ENCODE data around the gene IFITM2. TPM values are rescaled to one million over a fixed set of nuclear protein-coding genes. Genes with fewer than 3 reads are reported as not detected.
"Not testable (repeated sequence)": the region's sequence is repeated elsewhere in the genome, so short reads cannot be mapped to it uniquely, and the experiment has no call there.

Gene IFITM2
- 1,000 to 10,000 TPM; 4,348 to 7,867 (median 6,958) TPM for polyA plus RNA-seq

DNA sequence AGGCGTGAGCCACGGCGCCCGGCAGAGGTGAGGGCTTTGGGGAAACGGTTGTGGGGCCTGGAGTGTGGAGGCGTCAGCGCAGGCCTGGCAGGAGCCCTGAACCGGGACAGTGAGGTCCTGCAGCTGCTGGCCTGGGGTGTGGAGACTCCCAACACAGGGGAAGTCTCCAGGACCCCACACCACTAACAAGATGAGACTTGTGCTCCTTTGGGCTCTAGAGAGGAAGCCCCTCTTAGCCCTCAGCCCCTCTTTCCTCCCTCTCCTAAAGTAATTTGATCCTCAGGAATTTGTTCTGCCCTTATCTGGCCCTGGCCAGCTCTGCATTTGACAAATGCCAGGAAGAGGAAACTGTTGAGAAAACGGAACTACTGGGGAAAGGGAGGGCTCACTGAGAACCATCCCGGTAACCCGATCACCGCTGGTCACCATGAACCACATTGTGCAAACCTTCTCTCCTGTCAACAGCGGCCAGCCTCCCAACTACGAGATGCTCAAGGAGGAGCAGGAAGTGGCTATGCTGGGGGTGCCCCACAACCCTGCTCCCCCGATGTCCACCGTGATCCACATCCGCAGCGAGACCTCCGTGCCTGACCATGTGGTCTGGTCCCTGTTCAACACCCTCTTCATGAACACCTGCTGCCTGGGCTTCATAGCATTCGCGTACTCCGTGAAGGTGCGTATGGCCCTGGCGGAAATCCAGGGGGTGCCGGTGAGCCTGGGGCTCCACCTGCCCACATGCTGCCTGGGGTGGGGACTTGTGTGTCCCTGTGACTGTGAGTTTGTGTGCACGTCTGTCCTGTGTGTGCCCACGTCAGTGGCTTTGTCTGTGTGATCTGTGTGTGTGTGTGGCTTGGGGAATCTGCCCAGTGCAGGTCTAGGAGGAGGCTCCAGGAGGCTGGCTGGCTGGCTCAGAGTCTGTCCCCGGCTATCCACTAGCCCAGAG, at the start of gene IFITM2:
Gene IFITM2, plus strand, starts transcription at position 51 of the 943 bp plus-strand sequence. Its CDS starts 377 bp downstream, at position 428.
- peaks cover 60 to 63% of the 10 kb centered on the region in 2 donors for H3K4me1 Mint-ChIP-seq
- H3K27ac Mint-ChIP-seq, result peak within 1 kb of the TSS; percentile 95 to 97 (median 97)
- peak; percentile 80 to 82 (median 80) for DNase-seq
- not testable (repeated sequence) for H3K36me3 Mint-ChIP-seq, H3K9me3 Mint-ChIP-seq
- peaks cover 2 to 26% (median 5%) of the 10 kb centered on the region in 3 donors for H3K27me3 Mint-ChIP-seq (ENCODE audit: low read depth in 3 of 3)
- peak within 1 kb of the TSS; percentile 90 to 99 (median 92) for H3K4me3 Mint-ChIP-seq

DNA sequence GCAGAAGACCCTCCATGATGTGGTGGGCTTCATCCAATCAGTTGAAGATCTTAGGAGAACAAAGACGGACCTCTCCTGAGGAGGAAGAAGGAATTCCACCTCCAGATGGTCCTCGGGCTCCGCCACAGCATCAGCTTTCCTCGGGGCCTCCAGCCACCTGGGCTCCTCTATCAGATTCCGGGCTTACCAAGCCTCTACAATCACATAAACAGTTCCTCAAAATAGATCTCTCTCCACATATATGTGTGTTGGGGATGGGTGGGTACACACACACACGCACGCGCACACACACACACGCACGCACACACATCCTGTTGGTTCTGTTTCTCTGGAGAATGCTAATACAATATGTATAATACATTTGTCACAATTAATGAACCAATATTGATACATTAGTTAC, 48.2 kb upstream of the IFITM2 start:
- Mint-ChIP-seq H3K27ac (no peak overlapping the region), H3K4me1 (no peaks in the 10 kb centered on the region), H3K4me3 (no peak overlapping the region), H3K36me3 (no peaks in the 10 kb centered on the region), H3K9me3 (no peaks in the 10 kb centered on the region), H3K27me3 (ENCODE audit: low read depth in 3 of 3) (peaks cover 0 to 4% (median 2%) of the 10 kb centered on the region in 3 donors)
- no peak for DNase-seq

DNA sequence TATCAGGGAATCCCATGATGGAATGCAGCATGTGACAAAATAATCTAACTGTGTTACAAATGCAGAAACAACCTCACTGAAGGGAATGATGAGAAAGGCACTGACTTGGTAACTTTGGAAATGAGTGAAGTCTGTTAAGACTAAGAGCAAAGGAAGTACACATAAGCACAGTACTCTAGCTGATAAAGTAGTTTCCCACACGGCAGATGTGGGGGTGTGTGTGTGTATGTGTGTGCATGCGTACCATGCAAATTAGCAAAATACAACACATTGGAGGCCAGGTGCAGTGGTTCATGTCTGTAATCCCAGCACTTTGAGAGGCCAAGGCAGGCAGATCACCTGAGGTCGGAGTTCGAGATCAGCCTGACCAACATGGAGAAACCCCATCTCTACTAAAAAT, 46.0 kb upstream of the IFITM2 start:
- Mint-ChIP-seq H3K27ac (peak overlapping the region in 1 of 6 donors; percentile 26), H3K36me3 (no peaks in the 10 kb centered on the region), H3K27me3 (ENCODE audit: low read depth in 3 of 3) (peaks cover 0 to 4% (median 4%) of the 10 kb centered on the region in 3 donors), H3K4me1 (peaks cover 1 to 2% of the 10 kb centered on the region in 2 donors), H3K9me3 (no peaks in the 10 kb centered on the region), H3K4me3 (no peak overlapping the region)
- no peak for DNase-seq

DNA sequence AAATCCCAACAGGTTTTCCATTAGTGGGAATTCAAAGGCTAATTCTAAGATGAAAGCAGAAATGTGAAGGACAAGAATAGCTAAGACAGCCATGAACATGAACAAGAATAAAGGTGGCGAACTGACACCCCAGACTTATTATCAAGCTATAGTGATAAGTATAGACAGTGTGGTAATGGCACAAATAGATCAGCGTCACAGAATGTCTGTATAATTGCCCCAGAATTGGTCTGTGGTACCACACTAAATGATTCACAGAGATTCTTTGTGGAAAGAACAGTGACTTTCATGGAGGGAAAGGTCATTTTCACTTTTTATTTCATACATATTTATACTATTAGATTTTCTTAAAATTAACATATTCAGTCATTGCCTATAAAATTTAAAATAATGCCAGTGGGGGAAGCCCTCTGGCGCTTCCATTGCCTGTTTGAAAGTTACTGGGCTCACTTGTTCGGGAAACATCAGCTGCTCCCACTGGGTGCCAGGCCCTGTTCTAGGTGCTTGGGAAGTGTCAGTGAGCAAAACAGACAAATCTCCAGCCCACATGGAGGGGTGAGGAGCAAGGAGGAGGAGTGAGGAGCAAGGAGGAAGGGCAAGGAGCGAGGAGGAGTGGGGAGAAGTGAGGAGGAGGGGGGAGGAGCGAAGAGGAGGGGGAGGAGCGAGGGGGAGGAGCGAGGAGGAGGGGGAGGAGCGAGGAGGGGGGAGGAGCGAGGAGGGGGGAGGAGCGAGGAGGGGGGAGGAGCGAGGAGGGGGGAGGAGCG, 40.8 kb upstream of the IFITM2 start:
- Mint-ChIP-seq H3K27me3 (ENCODE audit: low read depth in 3 of 3) (peaks cover 26 to 32% (median 28%) of the 10 kb centered on the region in 3 donors), H3K9me3 (no peaks in the 10 kb centered on the region), H3K27ac (peak overlapping the region; percentile 83 to 97 (median 94)), H3K4me3 (peak overlapping the region; percentile 71 to 80 (median 73)), H3K4me1 (peaks cover 34 to 37% of the 10 kb centered on the region in 2 donors), H3K36me3 (no peaks in the 10 kb centered on the region)
- peak; percentile 48 to 60 (median 57) for DNase-seq

DNA sequence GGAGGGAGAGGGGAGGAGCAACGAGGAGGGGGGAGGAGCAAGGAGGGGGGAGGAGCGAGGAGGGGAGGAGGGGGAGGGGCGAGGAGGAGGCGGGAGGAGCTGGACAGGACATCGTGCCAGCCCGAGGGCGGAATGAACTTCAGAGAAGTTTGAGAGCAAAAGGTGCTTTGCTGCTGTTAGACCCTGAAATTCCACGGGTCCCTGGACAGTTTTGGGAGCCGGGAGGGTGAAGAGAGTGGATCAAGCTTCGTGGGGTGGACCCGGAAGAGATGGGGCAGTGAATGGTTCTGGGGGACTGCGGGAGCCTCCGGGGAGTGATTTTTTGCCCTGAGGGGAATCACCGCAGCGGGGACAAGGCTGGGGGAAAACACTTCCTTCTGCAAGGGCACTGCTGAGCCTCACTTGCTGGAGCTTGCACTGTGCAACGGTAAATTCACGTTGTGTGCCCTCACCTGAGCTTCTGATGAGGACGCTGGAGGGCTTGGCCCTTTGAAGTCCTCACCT, 40.1 kb upstream of the IFITM2 start:
- Mint-ChIP-seq H3K27me3 (ENCODE audit: low read depth in 3 of 3) (peaks cover 26 to 32% (median 28%) of the 10 kb centered on the region in 3 donors), H3K4me3 (peak overlapping the region; percentile 79 to 94 (median 84)), H3K9me3 (no peaks in the 10 kb centered on the region), H3K27ac (peak overlapping the region; percentile 95 to 100 (median 96)), H3K36me3 (no peaks in the 10 kb centered on the region), H3K4me1 (peaks cover 34 to 39% of the 10 kb centered on the region in 2 donors)
- peak; percentile 66 to 73 (median 73) for DNase-seq

DNA sequence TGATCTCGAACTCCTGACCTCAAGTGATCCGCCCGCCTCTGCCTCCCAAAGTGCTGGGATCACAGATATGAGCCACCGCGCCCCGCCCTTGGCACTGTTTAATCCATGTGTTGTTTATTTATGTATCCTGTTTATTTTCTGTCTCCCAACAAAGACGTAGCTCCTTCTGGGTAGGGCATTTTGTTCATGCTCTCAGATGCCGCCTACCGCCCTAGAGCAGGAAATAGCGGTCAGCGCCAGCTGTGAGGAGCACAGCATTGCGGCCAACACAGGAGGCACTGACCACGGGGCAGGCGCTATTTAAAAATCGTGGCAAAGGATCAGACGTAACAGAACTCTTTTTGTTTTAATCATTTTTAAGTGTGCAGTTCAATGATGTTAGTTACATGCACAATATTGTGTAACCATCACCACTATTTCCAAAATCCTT, 38.9 kb upstream of the IFITM2 start:
- not testable (repeated sequence) for H3K9me3 Mint-ChIP-seq, H3K36me3 Mint-ChIP-seq
- peaks cover 26 to 34% (median 28%) of the 10 kb centered on the region in 3 donors for H3K27me3 Mint-ChIP-seq (ENCODE audit: low read depth in 3 of 3)
- DNase-seq, result peak; percentile 88 to 91 (median 91)
- peak overlapping the region; percentile 95 to 100 (median 96) for H3K27ac Mint-ChIP-seq
- peaks cover 34 to 39% of the 10 kb centered on the region in 2 donors for H3K4me1 Mint-ChIP-seq
- peak overlapping the region; percentile 79 to 94 (median 84) for H3K4me3 Mint-ChIP-seq

DNA sequence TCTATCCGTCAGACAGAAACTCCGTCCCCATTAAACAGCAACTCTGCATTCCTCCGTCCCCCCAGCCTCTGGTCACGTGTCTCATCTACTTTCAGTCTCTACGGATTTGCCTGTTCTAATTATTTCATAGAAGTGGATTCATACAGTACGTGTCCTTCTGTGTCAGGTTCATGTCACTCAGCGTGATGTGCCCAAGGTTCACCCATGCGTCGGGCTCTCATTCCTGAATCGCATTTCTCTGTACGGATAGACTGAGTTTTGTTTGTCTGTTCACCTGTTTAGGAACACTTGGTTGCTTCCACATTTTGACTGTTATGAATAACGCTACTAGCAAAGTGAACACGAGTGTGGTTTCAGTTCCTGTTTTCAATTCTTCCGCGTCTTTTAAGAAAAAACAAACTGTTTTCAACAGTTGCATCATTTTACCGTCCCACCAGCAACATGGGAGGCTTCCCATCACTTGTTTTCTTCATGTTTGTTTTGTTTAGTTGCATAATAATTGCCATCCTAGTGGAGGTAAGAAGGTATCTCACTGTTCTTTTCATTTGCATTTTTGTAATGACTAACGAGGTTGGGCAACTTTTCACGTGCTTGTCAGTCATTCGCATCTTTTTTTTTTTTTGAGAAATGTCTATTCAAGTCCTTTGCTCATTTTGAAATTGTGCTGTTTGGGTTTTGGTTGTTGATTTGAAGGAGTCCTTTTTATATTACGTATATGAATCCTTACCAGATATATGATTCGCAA, 38.3 kb upstream of the IFITM2 start:
- Mint-ChIP-seq H3K4me1 (peaks cover 34 to 39% of the 10 kb centered on the region in 2 donors), H3K9me3 (no peaks in the 10 kb centered on the region), H3K27ac (peak overlapping the region; percentile 95 to 100 (median 96)), H3K36me3 (no peaks in the 10 kb centered on the region), H3K27me3 (ENCODE audit: low read depth in 3 of 3) (peaks cover 26 to 34% (median 28%) of the 10 kb centered on the region in 3 donors), H3K4me3 (peak overlapping the region; percentile 79 to 94 (median 84))
- peak; percentile 78 to 85 (median 82) for DNase-seq

DNA sequence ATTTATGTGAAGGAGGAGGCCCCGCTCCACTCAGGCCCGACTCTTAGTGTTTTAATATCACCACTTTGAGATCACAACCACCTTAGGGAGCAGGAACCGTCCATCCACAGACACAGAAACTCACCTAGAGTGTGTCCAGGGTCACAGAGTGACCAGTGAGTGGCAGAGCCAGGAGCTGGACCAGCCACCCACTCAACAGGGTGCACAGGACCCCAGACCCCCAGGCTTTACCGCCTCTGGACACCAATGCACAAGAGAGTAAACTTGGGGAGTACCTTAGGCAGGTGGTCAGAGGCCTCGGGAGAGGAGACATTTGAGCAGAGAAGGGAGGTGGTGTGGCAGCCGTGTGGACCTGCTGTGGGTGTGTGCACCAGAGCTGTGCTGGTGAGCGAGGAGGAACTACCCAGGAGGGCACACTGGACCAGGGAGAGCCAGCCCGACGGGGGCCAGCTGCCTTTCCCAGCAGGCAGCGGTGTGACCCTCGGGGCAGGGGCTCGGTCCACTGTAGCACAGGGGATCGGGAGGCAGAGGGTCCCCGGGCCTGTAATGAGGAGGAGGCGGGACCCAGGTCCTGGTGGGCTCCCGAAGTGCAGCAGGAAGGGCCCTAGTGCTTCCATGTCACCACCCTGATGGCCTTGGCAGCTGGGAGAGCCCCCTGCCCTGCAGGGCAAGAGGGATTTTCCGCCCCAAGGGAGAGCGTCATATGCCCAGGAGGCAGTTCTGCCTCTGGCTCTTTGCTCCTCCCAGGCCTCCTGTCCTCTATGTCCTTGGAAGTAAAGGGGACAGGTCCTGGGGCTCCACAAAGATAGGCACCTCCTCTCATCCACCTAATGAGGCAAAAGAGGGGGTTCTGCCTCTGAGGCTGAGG, 36.9 kb upstream of the IFITM2 start:
- H3K4me1 Mint-ChIP-seq, result peaks cover 34 to 39% of the 10 kb centered on the region in 2 donors
- no peaks in the 10 kb centered on the region for H3K36me3 Mint-ChIP-seq
- H3K27ac Mint-ChIP-seq, result peak overlapping the region; percentile 85 to 100 (median 96)
- no peak overlapping the region for H3K4me3 Mint-ChIP-seq
- H3K9me3 Mint-ChIP-seq, result no peaks in the 10 kb centered on the region
- peaks cover 26 to 34% (median 28%) of the 10 kb centered on the region in 3 donors for H3K27me3 Mint-ChIP-seq (ENCODE audit: low read depth in 3 of 3)
- DNase-seq, result no peak

DNA sequence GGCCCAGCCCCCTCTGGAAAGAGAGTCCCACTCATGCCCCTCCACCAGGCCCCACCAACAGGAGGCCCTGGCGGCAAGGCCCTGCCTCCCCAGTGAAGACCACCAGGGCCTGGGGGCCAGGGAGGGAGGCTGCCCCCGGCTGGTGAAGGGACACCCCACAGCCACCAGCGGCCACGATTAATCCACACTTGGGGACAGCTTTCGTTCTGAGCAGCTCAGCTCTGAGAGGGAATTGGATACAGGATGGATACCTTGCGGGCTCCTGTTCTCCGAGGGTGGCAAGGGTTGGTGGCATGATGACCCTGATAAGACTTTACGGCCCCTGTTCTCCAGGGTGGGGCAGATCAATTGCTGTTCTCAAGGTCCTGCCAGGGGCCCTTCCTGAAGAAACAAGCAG, 36.3 kb upstream of the IFITM2 start:
- H3K27ac Mint-ChIP-seq, result peak overlapping the region in 2 of 6 donors; percentile 47 to 69
- H3K4me1 Mint-ChIP-seq, result peaks cover 34 to 39% of the 10 kb centered on the region in 2 donors
- H3K4me3 Mint-ChIP-seq, result no peak overlapping the region
- peaks cover 26 to 34% (median 28%) of the 10 kb centered on the region in 3 donors for H3K27me3 Mint-ChIP-seq (ENCODE audit: low read depth in 3 of 3)
- no peaks in the 10 kb centered on the region for H3K9me3 Mint-ChIP-seq
- H3K36me3 Mint-ChIP-seq, result no peaks in the 10 kb centered on the region
- DNase-seq, result no peak

DNA sequence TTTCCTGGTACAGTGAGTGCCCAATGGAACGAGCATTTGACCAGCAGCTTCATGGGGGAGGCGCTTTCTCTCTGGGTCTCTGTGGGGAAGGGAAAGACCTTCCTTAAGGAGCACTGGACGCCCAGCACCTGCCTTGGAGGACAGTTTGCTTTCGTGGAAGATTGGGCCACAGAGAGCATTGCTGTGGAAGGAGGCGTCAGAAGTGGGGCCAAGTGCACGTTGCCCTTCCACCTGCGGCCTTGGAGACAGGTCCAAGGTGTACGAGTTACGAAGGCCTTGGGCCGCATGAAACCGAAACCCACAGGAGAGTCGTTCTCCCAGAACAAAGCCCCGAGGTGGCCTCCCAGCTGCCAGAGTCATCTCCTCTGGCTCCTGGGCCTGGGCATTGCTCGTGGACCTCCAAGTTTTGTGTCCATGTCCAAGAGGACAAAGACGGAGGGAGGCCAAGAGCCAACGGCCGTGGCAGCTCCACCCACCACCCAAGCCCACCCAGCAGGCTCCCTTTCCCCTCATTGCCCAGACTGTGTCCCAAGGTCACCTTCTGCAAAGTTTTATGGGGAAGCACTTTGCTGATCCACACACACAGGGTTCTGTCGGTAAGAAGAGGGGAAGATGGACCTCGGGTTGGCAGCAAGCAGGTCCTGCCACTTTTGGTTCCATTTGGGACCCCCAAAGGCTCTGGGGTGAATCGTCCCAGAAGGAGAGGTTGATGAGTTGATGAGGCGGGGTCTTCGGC, 35.3 kb upstream of the IFITM2 start:
- no peaks in the 10 kb centered on the region for H3K9me3 Mint-ChIP-seq
- peaks cover 37 to 38% of the 10 kb centered on the region in 2 donors for H3K4me1 Mint-ChIP-seq
- peaks cover 0 to 4% (median 0%) of the 10 kb centered on the region in 3 donors for H3K36me3 Mint-ChIP-seq
- peak overlapping the region in 3 of 6 donors; percentile 36 to 85 (median 69) for H3K27ac Mint-ChIP-seq
- H3K4me3 Mint-ChIP-seq, result no peak overlapping the region
- H3K27me3 Mint-ChIP-seq (ENCODE audit: low read depth in 3 of 3), result peaks cover 23 to 28% (median 27%) of the 10 kb centered on the region in 3 donors
- DNase-seq, result no peak

DNA sequence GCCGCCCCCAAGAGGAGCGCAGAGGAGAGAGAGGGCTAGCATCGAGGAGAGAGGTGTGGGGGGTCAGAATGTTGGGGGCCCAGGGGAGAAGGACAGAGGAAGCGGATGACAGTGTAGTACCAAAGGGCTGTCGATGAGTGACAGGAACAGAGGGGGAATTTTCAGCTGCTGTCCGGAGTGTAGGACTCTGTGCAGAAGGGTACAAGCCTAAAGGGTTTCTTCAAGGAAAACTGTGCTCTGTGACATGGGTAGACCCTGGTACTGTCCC, 34.8 kb upstream of the IFITM2 start:
- Mint-ChIP-seq H3K4me1 (peaks cover 38% of the 10 kb centered on the region in 2 donors), H3K27me3 (ENCODE audit: low read depth in 3 of 3) (peaks cover 21 to 25% (median 23%) of the 10 kb centered on the region in 3 donors), H3K9me3 (no peaks in the 10 kb centered on the region), H3K27ac (peak overlapping the region in 2 of 6 donors; percentile 26 to 69), H3K4me3 (no peak overlapping the region), H3K36me3 (peaks cover 0 to 4% (median 0%) of the 10 kb centered on the region in 3 donors)
- no peak for DNase-seq

DNA sequence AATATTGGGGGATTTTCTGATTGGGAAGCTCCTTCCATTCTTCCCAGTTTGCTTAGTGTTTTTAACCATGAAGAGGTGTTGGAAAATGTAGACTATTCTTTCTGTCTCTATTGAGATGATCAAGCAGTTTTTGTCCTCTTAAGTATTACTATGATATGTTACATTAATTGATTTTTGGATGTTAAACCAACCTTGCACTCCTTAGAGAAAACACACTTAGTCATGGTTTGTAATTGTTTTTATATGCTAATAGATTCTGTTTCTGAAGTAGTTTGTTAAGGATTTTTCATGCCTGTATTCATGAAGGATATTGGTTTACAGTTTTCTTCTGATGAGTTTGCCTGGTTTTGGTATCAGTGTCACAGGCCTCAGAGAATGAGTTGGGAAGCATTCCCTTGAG, 31.4 kb upstream of the IFITM2 start:
- Mint-ChIP-seq H3K27ac (peak overlapping the region in 1 of 6 donors; percentile 54), H3K9me3 (no peaks in the 10 kb centered on the region), H3K4me1 (peaks cover 27 to 31% of the 10 kb centered on the region in 2 donors), H3K27me3 (ENCODE audit: low read depth in 3 of 3) (peaks cover 5 to 16% (median 7%) of the 10 kb centered on the region in 3 donors), H3K4me3 (no peak overlapping the region), H3K36me3 (peaks cover 0 to 4% (median 0%) of the 10 kb centered on the region in 3 donors)
- no peak for DNase-seq

All from immature natural killer cell (primary cell).